Skin epidermis (tissue), 12 donors: ENCODE results near the gene KRTAP5-11.
A peak's percentile ranks its signal among the peaks of the same experiment; 100 is the strongest.
"Not testable (repeated sequence)": the region's sequence is repeated elsewhere in the genome, so short reads cannot be mapped to it uniquely, and the experiment has no call there.

Experiments used
- H3K27ac ChIP-seq, 21 experiments: fragments of 200-600 bp; sonication (generic) in 11 of 21; one replicate each; pipeline ENCODE4 v1.5.0; 2020; ENCODE audit warnings: mild to moderate bottlenecking in 3 of 21, inconsistent platforms in 2 of 21, moderate library complexity in 2 of 21
- H3K4me3 ChIP-seq, 7 experiments: fragments of 200-600 bp; sonication (generic) in 2 of 7; one replicate each; pipeline ENCODE4 v1.5.0; 2020; ENCODE audit warnings: inconsistent platforms in 2 of 7, mild to moderate bottlenecking in 2 of 7, moderate library complexity in 1 of 7

KRTAP5-11 gene

DNA sequence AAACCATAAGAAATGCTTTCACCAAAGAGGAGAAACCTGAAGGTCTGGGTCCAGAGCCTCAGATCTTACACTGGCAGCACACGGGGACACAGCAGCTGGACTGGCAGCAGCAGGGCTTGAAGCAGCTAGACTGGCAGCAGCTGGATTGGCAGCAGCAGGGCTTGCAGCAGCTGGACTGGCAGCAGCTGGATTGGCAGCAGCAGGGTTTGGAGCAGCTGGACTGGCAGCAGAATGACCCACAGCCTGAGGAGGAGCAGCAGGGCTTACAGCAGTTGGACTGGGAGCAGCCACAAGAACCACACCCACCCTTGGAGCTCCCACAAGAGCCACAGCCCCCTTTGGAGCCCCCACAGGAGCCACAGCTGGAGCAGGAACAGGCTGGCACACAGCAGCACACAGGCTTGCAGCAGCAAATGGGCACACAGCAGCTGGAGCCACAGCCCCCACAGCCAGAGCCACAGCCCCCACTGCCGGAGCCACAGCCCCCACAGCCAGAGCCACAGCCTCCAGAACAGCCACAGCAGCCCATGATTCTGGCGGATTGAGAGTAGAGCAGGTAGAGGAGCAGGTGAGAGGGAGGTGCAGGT, at the start of gene KRTAP5-11:
Gene KRTAP5-11, minus strand, starts transcription at position 567 of the 587 bp plus-strand sequence. Its CDS starts 38 bp downstream, at position 529.
- no peak within 1 kb of the TSS for H3K4me3 ChIP-seq
- H3K27ac ChIP-seq: no peak within 1 kb of the TSS

GRCh38 chr11:71631551-71631950, 48.9 kb upstream of the KRTAP5-11 start:
- not testable (repeated sequence) for H3K4me3 ChIP-seq, H3K27ac ChIP-seq

DNA sequence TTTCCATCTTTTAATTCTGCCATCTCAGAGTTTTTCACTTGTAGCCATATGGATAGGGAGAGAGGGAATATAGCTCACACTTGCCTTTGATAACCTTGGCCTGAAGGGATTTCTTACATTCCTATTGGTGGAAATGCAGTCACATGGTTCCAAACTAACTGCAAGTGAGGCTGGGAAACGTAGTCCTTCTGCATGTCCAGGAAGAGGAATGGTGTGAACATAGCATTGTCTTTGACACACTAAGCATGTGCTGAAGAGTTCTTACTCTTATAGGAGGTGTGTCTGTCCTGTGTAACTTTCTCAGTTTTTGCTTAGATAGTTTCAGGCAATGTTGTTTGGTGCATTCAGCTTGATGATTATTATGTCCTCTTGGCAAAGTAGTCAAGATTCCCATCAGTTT, 47.4 kb upstream of the KRTAP5-11 start:
- H3K4me3 ChIP-seq, H3K27ac ChIP-seq: not testable (repeated sequence)

GRCh38 chr11:71628943-71629342, 46.3 kb upstream of the KRTAP5-11 start:
- H3K27ac ChIP-seq, H3K4me3 ChIP-seq: not testable (repeated sequence)

GRCh38 chr11:71623226-71623625, 40.6 kb upstream of the KRTAP5-11 start:
- H3K4me3 ChIP-seq, H3K27ac ChIP-seq: not testable (repeated sequence)

- H3K27ac ChIP-seq, H3K4me3 ChIP-seq: not testable (repeated sequence)
Observed at GRCh38 chr11:71622561-71622960, 39.9 kb upstream of the KRTAP5-11 start.

DNA sequence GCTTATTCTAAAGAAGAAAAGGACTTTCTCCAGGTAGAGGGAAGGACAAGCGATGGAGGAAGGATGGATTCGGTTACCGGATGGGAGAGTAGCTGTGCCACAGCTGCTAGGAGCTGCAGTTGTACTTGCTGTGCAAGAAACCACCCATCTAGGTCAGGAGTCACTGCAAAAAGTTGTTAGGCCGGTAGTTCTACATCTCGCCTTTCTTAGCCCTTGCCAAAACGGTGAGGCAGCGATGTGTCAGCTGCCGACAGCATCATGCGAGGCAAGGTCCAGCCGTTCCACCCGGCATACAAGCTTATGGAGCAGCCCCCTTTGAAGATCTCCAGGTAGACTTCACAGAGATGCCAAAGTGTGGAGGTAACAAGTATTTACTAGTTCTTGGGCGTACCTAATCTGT, 32.3 kb upstream of the KRTAP5-11 start:
- H3K4me3 ChIP-seq, H3K27ac ChIP-seq: not testable (repeated sequence)

DNA sequence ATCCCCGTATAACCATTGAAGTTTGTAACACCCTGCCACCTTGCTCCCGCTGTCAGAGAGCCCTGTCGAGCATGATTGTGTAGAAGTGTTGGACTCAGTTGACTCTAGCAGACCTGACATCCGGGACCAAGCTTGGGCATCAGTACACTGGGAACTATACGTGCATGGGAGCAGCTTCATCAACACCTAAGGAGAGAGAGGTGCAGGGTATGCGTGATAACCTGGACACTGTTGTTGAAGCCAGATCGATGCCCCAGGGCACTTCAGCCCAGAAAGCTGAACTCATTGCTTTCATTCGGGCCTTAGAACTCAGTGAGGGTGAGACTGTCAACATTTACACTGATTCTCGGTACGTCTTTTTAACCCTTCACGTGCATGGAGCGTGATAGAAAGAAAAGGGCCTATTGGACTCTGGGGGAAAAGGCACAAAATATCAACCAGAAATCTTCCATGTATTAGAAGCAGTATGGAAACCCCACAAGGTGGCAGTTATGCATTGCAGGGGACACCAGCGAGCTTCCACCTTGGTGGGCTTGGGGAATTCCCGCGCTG, 31.8 kb upstream of the KRTAP5-11 start:
- not testable (repeated sequence) for H3K4me3 ChIP-seq, H3K27ac ChIP-seq

- H3K4me3 ChIP-seq, H3K27ac ChIP-seq: not testable (repeated sequence)
Observed at GRCh38 chr11:71613931-71614330, 31.3 kb upstream of the KRTAP5-11 start.

DNA sequence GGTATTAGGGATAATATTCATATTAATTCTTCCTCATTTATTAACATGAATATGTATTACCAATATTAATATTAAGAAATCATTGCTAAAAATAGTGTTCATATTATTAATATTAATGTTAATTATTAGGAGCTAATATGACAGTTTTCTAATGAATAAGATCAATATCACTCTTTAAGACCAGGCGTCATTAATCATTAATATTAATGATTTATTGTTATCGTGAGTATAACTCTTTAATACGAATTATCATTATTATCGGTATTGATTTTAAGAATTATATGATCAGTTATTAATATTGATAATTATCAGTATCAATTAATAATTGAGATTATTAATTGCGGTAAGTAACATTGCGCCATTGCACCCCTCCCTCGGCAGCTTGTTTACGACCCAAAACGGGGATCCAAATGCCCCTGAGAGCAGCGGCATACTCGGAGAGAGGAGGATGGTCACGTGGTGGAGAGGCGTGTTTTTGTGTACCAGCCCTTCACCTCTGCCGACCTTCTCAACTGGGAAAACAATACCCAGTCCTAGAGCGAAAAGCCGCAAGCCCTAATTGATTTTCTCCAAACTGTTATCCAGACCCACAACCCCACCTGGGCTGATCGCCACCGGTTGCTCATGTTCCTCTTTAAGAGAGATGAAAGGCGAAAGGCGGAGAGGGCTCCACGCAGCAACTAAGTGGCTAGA, 28.7 kb upstream of the KRTAP5-11 start:
- not testable (repeated sequence) for H3K27ac ChIP-seq, H3K4me3 ChIP-seq

GRCh38 chr11:71608272-71608671, 25.6 kb upstream of the KRTAP5-11 start:
- H3K27ac ChIP-seq, H3K4me3 ChIP-seq: not testable (repeated sequence)

- H3K27ac ChIP-seq: not testable (repeated sequence)
- peak overlapping the region in 1 of 7 experiments; percentile 15 for H3K4me3 ChIP-seq
Observed at GRCh38 chr11:71607520-71608216, 25.0 kb upstream of the KRTAP5-11 start.

DNA sequence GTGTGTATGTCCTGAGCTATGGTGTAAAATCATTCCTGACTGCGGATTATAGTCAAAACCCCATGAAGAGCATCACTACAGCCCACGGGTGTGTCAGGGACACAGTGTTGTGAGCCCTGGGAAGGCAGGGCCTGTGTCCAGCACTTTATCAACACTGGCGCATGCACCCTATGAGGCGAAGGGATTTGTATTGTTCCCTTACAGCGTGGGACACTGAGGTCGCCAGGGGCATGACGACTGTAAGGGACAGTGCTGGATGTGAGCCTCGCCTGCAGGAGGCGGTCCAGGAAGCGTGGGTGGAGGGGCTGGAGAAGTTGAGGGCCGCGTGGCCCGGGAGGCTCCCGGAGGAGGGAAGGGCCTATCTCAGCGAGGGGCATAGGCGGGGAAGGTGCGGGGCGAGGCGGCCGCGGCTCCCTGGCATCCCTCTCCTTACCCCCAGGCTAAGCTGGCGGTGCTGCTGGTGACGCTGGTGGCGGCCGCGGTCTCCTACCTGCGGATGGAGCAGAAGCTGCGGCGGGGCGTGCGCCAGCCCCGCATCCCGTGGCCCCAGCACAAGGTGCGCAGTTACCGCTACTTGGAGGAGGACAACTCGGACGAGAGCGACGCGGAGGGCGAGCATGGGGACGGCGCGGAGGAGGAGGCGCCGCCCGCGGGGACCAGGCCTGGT, 24.3 kb upstream of the KRTAP5-11 start:
- not testable (repeated sequence) for H3K27ac ChIP-seq, H3K4me3 ChIP-seq

- not testable (repeated sequence) for H3K4me3 ChIP-seq, H3K27ac ChIP-seq
Observed at GRCh38 chr11:71604798-71605488, 22.3 kb upstream of the KRTAP5-11 start.

DNA sequence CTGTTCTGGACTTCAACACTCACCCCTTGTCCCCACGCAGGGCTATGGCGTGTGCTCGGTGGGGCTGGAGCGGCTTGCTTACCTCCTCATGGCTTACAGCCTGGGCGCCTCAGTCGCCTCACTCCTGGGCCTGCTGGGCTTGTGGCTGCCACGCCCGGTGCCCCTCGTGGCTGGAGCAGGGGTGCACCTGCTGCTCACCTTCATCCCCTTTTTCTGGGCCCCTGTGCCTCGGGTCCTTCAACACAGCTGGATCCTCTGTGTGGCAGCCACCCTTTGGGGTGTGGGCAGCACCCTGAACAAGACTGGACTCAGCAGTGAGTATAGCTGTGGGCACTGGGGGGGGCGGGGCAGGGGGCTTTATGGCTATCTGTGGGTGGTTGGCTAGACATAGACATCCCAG, 20.5 kb upstream of the KRTAP5-11 start:
- H3K27ac ChIP-seq, H3K4me3 ChIP-seq: not testable (repeated sequence)

DNA sequence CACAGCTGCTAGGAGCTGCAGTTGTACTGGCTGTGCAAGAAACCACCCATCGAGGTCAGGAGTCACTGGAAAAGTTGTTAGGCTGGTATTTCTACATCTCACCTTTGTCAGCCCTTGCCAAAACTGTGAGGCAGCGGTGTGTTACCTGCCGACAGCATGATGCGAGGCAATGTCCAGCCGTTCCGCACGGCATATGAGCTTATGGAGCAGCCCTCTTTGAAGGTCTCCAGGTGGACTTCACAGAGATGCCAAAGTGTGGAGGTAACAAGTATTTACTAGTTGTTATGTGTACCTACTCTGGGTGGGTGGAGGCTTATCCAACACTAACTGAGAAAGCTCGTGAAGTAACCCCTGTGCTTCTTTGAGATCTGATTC, 6.9 kb upstream of the KRTAP5-11 start:
- H3K4me3 ChIP-seq, H3K27ac ChIP-seq: not testable (repeated sequence)

GRCh38 chr11:71588822-71589545, 6.3 kb upstream of the KRTAP5-11 start:
- H3K27ac ChIP-seq, H3K4me3 ChIP-seq: not testable (repeated sequence)

DNA sequence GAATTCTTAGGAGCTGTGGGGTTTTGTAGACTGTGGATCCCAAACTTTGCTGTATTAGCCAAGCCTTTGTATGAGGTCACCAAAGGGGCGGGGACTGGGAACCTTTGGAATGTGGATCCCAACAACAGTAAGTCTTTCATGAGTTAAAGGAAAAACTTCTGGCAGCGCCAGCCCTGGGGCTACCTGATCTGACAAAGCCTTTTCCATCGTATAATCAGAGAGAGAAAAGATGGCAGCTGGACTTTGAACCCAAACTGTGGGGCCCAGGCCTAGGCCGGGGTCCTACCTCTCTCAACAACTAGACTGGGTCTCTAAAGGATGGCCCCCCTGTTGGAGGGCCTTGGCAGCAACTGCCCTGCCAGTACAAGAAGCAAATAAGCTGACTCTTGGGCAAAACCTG, 5.6 kb upstream of the KRTAP5-11 start:
- not testable (repeated sequence) for H3K4me3 ChIP-seq, H3K27ac ChIP-seq

GRCh38 chr11:71585673-71586072, 3.0 kb upstream of the KRTAP5-11 start:
- H3K4me3 ChIP-seq, H3K27ac ChIP-seq: not testable (repeated sequence)
